Left ventricle myocardium inferior (tissue), 1 donor: ENCODE measurements around the gene NID1. TPM values are rescaled to one million over a fixed set of nuclear protein-coding genes. Genes with fewer than 3 reads are reported as not detected.
A peak's percentile ranks its signal among the peaks of the same experiment; 100 is the strongest.

ENCODE experiments used
- DNase-seq: peaks from one replicate; pipeline ENCODE4 v3.0.0-alpha.2; 2020
- H3K27ac ChIP-seq: fragments of 200-600 bp; replicated peaks from 2 replicates; pipeline ENCODE4 v1.8.0; 2021
- H3K27me3 ChIP-seq: fragments of 200-600 bp; 2 replicates; pipeline ENCODE4 v1.8.0; 2021; ENCODE audit warnings: low read depth
- H3K36me3 ChIP-seq: fragments of 200-600 bp; 2 replicates; pipeline ENCODE4 v1.8.0; 2021
- H3K4me1 ChIP-seq: fragments of 200-600 bp; 2 replicates; pipeline ENCODE4 v1.8.0; 2021
- H3K4me3 ChIP-seq: fragments of 200-600 bp; 2 replicates; pipeline ENCODE4 v1.8.0; 2021; ENCODE audit warnings: mild to moderate bottlenecking, moderate library complexity
- H3K9me3 ChIP-seq: fragments of 200-600 bp; replicated peaks from 2 replicates; pipeline ENCODE4 v1.8.0; 2021
- intact Hi-C: fragments of 100-400 bp; cut with micrococcal nuclease; formaldehyde crosslinking; loops from one replicate; pipeline ENCODE4 v1.11.0; 2022
- total RNA-seq: library from RNA; stranded (reverse); fragmentation: NEBNext Ultra II Directional; extraction: Animal tissue kit (Norgen Biotek cat#: 25700); gene quantifications from one replicate; pipeline ENCODE4 v1.2.1, GENCODE V29; 2021
- TF ChIP-seq, protein P1 (sequence below): fragments of 200-600 bp; IDR thresholded peaks from 2 replicates; pipeline ENCODE4 v1.8.0; 2021; ENCODE audit warnings: antibody characterized with exemption, mild to moderate bottlenecking, borderline replicate concordance
- donor health status: DM: no; HTN: yes; CAD: no; lungs with severe emphysema.

The NID1 gene
- total RNA-seq, 1 donor from 2014 or later = 40.4 TPM

GRCh38 chr1:235997931-235998330 is 67.0 kb downstream of the NID1 start:
- peaks cover 79% of the 10 kb centered on the region for H3K36me3 ChIP-seq
- H3K27me3 ChIP-seq = no peaks in the 10 kb centered on the region
- no peaks in the 10 kb centered on the region for H3K9me3 ChIP-seq
- DNase-seq = no peak
- intact Hi-C loops = no loop called here
- no peak overlapping the region for H3K27ac ChIP-seq
- peaks cover 46% of the 10 kb centered on the region for H3K4me1 ChIP-seq
- no peak overlapping the region for H3K4me3 ChIP-seq
- TF ChIP-seq, protein P1, sequence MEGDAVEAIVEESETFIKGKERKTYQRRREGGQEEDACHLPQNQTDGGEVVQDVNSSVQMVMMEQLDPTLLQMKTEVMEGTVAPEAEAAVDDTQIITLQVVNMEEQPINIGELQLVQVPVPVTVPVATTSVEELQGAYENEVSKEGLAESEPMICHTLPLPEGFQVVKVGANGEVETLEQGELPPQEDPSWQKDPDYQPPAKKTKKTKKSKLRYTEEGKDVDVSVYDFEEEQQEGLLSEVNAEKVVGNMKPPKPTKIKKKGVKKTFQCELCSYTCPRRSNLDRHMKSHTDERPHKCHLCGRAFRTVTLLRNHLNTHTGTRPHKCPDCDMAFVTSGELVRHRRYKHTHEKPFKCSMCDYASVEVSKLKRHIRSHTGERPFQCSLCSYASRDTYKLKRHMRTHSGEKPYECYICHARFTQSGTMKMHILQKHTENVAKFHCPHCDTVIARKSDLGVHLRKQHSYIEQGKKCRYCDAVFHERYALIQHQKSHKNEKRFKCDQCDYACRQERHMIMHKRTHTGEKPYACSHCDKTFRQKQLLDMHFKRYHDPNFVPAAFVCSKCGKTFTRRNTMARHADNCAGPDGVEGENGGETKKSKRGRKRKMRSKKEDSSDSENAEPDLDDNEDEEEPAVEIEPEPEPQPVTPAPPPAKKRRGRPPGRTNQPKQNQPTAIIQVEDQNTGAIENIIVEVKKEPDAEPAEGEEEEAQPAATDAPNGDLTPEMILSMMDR = no peak

DNA sequence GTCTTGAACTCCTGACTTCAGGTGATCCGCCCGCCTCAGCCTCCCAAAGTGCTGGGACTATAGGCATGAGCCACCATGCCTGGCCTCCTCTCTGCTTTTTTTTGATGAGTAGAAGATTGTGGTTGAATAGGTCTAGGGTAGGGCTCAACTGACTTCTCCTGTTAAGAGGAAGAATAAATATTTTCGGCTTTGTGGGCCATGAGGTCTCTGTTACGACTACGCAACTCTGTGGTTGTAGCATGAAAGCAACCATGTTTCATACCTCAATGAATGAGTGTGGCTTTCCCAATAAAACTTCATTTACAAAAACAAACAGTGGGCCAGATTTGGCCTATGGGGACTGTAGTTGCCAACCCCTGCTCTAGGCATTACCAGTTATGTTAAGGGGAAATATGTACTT is 67.8 kb downstream of the NID1 start:
- intact Hi-C loops = no loop called here
- DNase-seq = no peak
- peaks cover 40% of the 10 kb centered on the region for H3K4me1 ChIP-seq
- H3K36me3 ChIP-seq = peaks cover 88% of the 10 kb centered on the region
- no peaks in the 10 kb centered on the region for H3K9me3 ChIP-seq
- no peaks in the 10 kb centered on the region for H3K27me3 ChIP-seq
- no peak overlapping the region for H3K27ac ChIP-seq
- TF ChIP-seq, protein P1 = no peak
- no peak overlapping the region for H3K4me3 ChIP-seq

GRCh38 chr1:235996048-235996785 is 68.7 kb downstream of the NID1 start:
- Histone ChIP-seq H3K4me3 (no peak overlapping the region), H3K27ac (peak overlapping the region; percentile 5), H3K9me3 (no peaks in the 10 kb centered on the region), H3K27me3 (no peaks in the 10 kb centered on the region), H3K36me3 (peaks cover 97% of the 10 kb centered on the region), H3K4me1 (peaks cover 31% of the 10 kb centered on the region)
- TF ChIP-seq, protein P1 = no peak
- intact Hi-C loops = no loop called here
- DNase-seq = no peak

DNA sequence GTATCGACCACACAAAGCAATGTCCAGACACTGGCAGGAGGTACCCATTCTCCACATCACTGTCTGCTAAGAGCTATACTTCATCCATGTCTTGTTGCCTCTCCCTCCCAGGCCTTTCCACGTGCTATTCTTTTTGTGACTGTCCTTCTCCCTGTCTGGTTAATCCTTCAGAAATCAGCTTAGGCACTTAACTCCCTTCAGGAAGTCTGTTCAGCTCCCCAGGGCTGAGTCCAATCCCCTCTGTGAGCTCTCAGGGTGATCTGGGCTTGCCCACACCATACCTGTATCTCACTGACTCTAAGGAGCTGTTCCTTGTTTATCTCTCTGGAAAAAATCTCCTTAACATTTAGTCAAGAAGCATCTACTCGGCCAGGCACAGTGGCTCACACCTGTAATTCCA is 69.4 kb downstream of the NID1 start:
- H3K4me3 ChIP-seq = no peak overlapping the region
- peaks cover 4% of the 10 kb centered on the region for H3K9me3 ChIP-seq
- TF ChIP-seq, protein P1 = no peak
- intact Hi-C loops = no loop called here
- H3K27ac ChIP-seq = peak overlapping the region; percentile 5
- no peaks in the 10 kb centered on the region for H3K27me3 ChIP-seq
- H3K36me3 ChIP-seq = peaks cover 99% of the 10 kb centered on the region
- no peak for DNase-seq
- peaks cover 24% of the 10 kb centered on the region for H3K4me1 ChIP-seq

DNA sequence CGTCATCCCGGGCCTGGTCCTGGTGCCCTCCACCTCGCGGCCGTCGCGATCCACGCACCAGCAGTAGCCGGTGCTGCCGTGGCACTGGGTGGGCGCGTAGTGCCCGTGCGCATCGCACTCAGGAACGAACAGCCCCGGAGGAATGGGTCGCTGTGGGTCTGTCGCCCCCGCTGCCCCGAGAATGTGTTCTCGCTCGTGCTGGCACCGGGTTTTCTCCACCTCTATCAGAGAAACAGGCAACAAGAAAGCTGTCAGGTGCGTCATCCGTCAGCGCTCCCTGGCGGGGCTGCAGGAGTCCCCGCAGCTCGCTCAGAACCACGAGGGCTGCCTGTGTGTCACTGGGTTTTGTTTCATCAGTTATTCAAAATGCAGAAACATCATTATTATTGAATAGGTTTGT is 71.2 kb downstream of the NID1 start:
- intact Hi-C loops = no loop called here
- peaks cover 100% of the 10 kb centered on the region for H3K36me3 ChIP-seq
- peaks cover 10% of the 10 kb centered on the region for H3K9me3 ChIP-seq
- peaks cover 6% of the 10 kb centered on the region for H3K4me1 ChIP-seq
- H3K27me3 ChIP-seq = no peaks in the 10 kb centered on the region
- H3K27ac ChIP-seq = no peak overlapping the region
- no peak overlapping the region for H3K4me3 ChIP-seq
- no peak for DNase-seq
- TF ChIP-seq, protein P1 = no peak
